ENCODE data around the gene FAM180A. TPM values are rescaled to one million over a fixed set of nuclear protein-coding genes. Genes with fewer than 3 reads are reported as not detected.

FAM180A gene
- total and polyA plus RNA-seq, 9 of the 15 experiments (the other 6 are each of a cell fraction or from before 2014, with no cell fraction given), result not detected

- peak; percentile 92 for TF ChIP-seq CTCFL (IDR thresholded peaks at IDR 0.05; ENCODE audit: borderline replicate concordance, insufficient read depth, low read depth, low read length, poor library complexity, severe bottlenecking)
- no peak for TF ChIP-seq NR1H2 (CRISPR knock-in tag; IDR thresholded peaks at IDR 0.05)
- no peak for TF ChIP-seq ZNF507 (tag; conservative IDR thresholded peaks at IDR 0.05)
- TF ChIP-seq HDAC8 (tag; IDR thresholded peaks at IDR 0.05), result 0 out of 2 replicates have a peak, but pooled peaks have one; percentile 32
- TF ChIP-seq NR4A1 (CRISPR knock-in tag; IDR thresholded peaks at IDR 0.05), result no peak
- TF ChIP-seq NR4A1 (tag; IDR thresholded peaks at IDR 0.05), result no peak
- TF ChIP-seq NUFIP1 (IDR thresholded peaks at IDR 0.05; ENCODE audit: partially characterized antibody), result no peak
- 0 out of 2 replicates have a peak, but pooled peaks have one; percentile 9 for TF ChIP-seq JUND (IDR thresholded peaks at IDR 0.05; ENCODE audit: borderline replicate concordance, low read depth, low read length)
- no peak; the same call in 2 of the 3 replicates for TF ChIP-seq JUND (tag; IDR thresholded peaks at IDR 0.05; ENCODE audit: borderline replicate concordance, low read depth, low read length)
- peak; percentile 21; the same call in 1 of the 2 replicates for TF ChIP-seq CTBP1 (IDR thresholded peaks at IDR 0.05; ENCODE audit: borderline replicate concordance)
- no peak for TF ChIP-seq ZNF384 (IDR thresholded peaks at IDR 0.05; ENCODE audit: low read depth, low read length)
- TF ChIP-seq KDM4B (IDR thresholded peaks at IDR 0.05; ENCODE audit: borderline replicate concordance in 2 of 2, low read depth in 1 of 2), result no peak
- TF ChIP-seq ZNF668 (CRISPR knock-in tag; IDR thresholded peaks at IDR 0.05), result no peak
- no peak for TF ChIP-seq ZNF133 (CRISPR knock-in tag; IDR thresholded peaks at IDR 0.05)
- TF ChIP-seq ZNF395 (CRISPR knock-in tag; IDR thresholded peaks at IDR 0.05), result no peak
- no peak for TF ChIP-seq ZBTB1 (CRISPR knock-in tag; IDR thresholded peaks at IDR 0.05; ENCODE audit: borderline replicate concordance, low read depth)
- TF ChIP-seq RAD21 (CRISPR knock-in tag; conservative IDR thresholded peaks at IDR 0.05 in 1 of 2, IDR thresholded peaks at IDR 0.05 in 1 of 2), result peak in 1 of 2 experiments; percentile 61; a peak in 2 of 4 replicates
- no peak for TF ChIP-seq ZFP1 (CRISPR knock-in tag; IDR thresholded peaks at IDR 0.05)
- TF ChIP-seq HMG20A (CRISPR knock-in tag; conservative IDR thresholded peaks at IDR 0.05), result no peak
- TF ChIP-seq SMARCA4 (IDR thresholded peaks at IDR 0.05), result no peak
- no peak for TF ChIP-seq ZNF24 (IDR thresholded peaks at IDR 0.05)
- TF ChIP-seq FIP1L1 (IDR thresholded peaks at IDR 0.05; ENCODE audit: low read depth, low read length, poor library complexity, severe bottlenecking), result no peak
- TF ChIP-seq ID3 (CRISPR knock-in tag; IDR thresholded peaks at IDR 0.05), result no peak
- TF ChIP-seq ID3 (tag; IDR thresholded peaks at IDR 0.05), result no peak
- TF ChIP-seq CBFA2T3 (IDR thresholded peaks at IDR 0.05), result no peak
- TF ChIP-seq FOXJ3 (CRISPR knock-in tag; IDR thresholded peaks at IDR 0.05), result no peak
- no peak for TF ChIP-seq CHD2 (IDR thresholded peaks at IDR 0.05; ENCODE audit: low read depth, low read length)
- TF ChIP-seq ZNF184 (CRISPR knock-in tag; IDR thresholded peaks at IDR 0.05), result no peak
- no peak for TF ChIP-seq MCM5 (IDR thresholded peaks at IDR 0.05; ENCODE audit: low read depth)
These were observed 44.5 kb downstream of the FAM180A start (continued) for GRCh38 chr7:135704074-135704473.

Measured in K562 (cell line).